HG02610 (cell line): Measurements from ENCODE around the gene TRAIP.
A peak's percentile ranks its signal among the peaks of the same experiment; 100 is the strongest.
"Not testable (repeated sequence)": the region's sequence is repeated elsewhere in the genome, so short reads cannot be mapped to it uniquely, and the experiment has no call there.

ENCODE experiments used
- ATAC-seq: cut with Tn5 transposase; IDR thresholded peaks from one replicate; pipeline ENCODE4 v1.9.1; 2021; ENCODE audit warnings: mild to moderate bottlenecking, moderate library complexity; ENCODE audit not compliant: unreplicated experiment

The TRAIP gene

DNA sequence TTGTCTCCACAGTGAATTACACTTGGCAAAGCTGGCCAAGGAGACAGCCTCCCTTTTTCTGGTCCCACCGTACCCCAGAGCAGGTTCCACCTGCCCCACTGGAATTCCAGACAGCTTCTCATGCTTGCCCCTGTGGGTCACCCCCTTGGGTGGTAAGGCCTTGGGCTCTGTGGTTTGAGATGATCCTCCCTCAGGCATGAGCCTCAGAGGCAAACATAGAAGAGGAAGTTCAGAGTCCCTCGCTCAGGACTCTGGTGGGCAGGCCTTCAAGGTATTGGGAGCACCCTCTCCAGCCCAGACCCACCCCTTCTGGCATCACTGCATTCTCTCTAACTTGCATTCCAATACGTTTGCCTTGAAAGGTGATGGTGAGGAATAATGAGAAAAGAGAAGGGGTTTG, 25.0 kb downstream of the TRAIP start:
- no peak for ATAC-seq

DNA sequence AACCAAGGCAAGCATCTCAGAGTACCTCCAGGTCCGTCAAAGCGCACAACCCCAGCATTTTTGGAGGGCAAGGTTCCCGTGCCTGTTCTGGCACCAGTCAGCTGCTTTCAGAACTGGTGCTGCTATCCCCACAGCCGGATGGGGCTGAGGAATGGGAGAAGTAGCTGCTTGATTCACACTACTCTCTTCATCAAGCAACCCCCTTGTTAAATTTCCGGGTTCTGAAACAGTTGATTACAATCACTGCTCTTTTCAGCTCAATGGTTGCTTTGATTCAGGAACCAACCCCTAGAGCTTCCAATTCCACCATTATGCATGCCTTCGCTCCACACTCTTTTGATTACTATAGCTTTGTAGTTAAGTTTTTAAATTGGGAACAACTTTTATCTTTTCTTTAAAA, 30.3 kb downstream of the TRAIP start:
- no peak for ATAC-seq

DNA sequence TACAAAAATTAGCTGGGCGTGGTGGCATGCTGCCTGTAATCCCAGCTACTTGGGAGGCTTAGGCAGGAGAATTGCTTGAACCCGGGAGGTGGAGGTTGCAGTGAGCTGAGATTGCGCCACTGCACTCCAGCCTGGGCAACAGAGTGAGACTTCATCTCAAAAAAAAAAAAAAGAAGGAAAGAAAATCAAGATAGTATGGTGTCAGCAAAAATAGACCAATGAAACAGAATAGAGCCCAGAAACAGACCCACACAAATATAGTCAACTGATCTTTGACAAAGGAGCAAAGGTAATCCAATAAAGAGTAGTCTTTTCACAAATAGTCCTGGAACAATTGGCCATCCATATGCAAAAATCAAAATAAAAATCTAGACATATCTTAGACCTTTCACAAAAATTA, 33.2 kb downstream of the TRAIP start:
- not testable (repeated sequence) for ATAC-seq

DNA sequence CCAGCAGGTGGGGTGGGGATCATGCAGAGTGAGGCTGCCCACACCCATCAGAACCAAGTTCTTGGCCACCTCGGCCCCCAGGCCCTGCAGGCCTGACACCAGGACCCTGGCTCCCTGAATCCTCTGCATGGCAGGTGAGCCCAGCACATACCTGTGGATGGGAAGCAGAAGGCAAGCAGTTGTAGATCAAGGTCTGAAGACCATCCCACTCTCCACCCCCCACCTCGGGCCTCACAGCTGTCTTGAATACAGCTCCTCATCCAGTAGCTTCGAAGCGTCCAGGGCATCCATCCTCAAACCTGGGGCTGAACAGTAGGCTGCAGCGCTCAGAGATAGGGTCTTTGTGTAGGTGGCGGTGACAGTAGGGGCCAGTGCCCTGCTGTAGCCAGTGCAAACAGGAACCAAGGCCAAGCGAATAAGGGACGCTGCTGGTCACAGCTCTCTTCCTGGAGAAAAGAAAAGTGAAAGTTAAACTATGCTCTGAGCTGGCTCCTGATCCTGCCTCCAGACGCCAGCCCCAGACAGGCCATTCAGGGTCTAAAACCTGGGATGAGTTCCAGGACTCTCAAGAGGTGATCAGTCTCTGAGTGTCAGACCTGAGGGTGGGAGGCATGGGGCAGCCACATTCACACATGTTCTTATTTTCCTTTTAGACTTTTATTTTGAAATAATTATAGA, 42.7 kb downstream of the TRAIP start, which contains the start of gene UBA7:
Gene UBA7 (minus strand): TSS at position 457 of the 678 bp plus-strand sequence. CDS start 166 bp downstream, at position 291.
- peak; percentile 81 for ATAC-seq

DNA sequence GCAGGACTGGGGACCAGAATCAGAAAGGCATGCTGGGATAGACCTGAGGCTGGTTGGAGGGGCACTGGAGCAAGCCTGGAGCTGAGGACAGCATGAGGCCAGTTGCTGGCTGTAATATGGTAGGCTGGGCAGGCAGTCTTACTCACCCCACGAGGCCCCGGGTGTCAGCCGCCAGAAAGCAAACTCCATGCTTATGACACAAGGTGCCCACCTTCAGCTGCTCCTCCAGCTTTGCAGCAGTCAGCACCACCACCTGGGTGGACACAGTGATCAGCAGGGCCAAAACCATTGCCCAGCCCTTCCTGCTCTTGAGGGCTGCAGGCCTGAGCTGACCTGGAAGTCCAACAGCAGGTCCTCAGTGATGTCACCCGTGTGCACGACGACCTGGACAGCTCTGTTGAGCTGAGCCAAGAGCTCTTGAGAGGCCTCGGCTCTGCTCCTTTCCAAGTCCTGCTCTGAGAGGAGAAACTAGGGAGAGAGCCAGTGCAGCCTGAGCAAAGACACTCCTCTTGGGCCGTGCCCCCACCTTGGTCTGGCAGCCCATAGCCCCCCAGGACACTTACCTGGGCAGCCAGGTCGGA, 43.4 kb downstream of the TRAIP start:
- no peak for ATAC-seq

DNA sequence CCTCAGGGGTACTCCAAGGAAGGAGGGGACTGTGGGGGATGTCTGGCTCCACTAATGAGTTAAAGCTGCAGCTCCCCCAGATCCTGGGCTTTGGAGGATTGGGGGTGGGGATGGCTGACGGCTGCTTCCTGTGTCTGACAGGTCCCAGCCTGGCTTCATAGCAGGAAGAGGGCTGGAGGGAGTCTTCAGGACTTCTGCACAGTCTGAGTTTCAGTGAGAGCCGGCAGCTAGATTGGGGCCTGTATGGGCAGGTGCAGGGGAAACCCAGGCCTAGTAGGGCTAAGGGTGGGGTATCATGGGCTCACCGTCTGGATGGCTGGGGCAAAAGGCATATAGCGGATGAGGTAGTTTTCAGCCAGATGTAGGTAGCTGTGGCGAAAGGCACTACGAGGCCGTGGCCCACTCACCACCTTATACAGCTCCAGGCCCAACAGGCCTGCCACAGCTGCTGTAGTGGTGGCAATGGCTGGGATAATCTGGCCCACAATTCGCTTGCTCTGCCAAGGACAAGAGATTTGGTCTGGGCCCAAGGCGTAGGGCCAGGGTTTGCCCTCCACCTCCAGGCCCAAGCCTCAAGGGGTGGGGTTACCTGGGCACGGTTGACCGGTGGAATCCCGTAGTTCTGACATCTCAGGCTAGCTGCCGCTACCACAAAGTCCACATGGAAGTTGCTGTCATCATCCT, 48.8 kb downstream of the TRAIP start:
- no peak for ATAC-seq

DNA sequence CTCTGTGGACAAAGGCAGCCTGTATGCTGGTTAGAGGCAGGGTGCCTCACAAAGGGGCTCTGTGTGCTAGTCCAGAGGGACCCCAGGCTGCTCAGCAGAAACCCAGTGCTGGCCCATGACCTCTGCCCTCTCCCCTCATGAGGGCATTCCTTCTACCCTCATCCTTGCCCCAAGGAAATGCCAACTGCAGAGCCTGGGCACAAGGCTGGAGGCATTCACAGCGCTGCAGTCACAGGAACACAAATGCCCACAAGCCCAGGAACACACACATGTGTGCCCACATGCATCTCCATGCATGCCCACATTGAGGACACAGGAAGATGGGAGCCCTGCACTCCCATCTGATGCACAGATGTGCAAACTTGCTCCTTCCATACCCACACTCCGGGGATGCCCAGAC, 49.5 kb downstream of the TRAIP start:
- no peak for ATAC-seq

DNA sequence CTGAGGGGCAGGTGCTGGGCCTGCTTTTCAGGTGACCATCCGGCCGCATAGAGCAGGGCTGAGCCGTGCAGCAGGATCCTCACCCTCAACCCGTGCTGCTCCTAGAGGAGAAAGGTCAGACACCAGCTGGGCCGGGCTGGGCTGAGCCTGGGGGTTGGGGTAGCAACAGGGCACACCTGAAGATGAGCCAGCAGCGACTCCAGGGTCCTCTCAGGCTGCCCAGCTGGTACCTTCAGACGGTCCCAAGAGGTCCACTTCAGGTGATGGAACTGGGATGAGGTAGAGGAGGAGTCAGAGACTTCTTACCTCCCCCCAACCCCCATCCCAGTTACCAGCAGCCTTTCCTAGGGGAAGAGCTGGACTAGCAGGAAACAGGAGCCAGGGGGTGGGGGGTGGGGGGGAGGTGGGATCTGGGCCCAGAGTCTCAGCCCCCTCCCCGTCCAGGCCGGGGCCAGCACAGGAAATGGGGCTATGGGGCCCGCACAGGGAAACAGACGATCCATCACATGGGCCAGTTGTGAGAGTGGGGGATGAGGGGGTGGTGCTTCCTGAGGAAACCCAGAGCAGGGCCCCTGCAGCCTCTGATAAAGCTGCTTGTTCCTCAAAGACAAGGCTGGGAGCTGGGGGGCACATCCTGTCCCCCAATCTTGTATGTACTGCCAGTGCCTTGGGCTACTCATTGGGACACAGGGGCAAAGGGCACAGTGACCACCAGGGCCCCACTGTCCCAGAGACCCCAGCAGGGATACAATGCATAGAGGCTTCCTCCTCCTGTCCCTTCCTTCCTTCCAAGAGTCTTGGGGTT, 50.3 kb downstream of the TRAIP start:
- ATAC-seq = no peak

DNA sequence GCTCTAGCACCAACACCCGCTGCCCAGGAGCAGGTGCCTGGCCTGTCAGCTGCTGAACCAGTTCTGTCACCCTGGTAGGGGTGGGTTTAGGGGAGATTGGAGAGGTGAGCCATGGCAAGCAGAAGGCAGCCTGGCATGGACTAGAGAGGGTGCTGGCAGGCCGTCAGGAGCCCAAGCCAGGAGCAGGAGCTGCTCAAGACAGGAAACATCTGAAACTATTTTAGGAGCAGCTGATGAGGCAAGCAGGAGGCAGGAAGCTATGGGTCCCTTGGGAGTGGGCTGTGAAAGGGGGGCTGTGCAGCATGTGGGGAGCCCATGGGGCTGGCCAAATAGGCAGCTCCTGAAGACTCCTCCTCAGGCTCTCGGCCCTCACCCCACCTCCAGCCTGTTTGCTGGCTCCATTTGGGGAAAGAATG, 51.0 kb downstream of the TRAIP start:
- ATAC-seq = no peak

DNA sequence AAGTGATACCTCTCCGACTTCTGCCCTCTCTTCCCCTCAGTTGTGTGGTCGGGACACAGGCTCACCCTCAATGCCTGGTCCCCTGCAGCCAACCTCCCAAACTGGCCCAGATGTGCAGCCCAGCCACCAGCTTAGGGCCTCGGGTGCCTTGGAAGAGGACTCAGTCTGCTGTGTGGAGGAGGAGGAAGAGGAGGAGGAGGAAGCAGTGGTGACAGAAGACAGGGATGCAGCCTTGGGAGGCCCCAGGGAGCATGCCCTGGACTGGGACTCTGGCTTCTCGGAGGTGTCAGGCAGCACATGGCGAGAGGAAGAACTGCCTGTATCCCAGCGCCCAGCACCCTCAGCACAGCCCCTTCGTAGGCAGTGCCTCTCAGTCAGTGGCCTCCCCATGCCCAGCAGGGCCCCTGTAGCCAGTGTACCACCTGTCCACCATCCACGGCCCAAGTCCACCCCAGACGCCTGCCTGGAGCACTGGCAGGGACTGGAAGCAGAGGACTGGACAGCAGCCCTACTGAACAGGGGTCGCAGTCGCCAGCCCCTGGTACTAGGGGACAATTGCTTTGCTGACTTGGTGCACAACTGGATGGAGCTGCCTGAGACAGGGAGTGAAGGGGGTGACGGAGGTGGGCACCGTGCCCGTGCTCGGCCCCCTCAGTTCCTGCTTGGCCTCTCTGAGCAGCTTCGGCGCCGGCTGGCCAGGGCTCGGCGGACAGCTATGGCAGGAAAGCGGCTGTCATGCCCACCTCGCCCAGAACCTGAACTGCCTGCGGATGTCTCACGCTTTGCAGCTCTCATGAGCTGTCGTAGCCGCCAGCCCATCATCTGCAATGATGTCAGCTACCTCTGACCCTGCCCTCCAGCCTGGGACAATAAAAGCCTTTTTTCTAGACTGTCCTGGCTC, 52.0 kb downstream of the TRAIP start:
- no peak for ATAC-seq

DNA sequence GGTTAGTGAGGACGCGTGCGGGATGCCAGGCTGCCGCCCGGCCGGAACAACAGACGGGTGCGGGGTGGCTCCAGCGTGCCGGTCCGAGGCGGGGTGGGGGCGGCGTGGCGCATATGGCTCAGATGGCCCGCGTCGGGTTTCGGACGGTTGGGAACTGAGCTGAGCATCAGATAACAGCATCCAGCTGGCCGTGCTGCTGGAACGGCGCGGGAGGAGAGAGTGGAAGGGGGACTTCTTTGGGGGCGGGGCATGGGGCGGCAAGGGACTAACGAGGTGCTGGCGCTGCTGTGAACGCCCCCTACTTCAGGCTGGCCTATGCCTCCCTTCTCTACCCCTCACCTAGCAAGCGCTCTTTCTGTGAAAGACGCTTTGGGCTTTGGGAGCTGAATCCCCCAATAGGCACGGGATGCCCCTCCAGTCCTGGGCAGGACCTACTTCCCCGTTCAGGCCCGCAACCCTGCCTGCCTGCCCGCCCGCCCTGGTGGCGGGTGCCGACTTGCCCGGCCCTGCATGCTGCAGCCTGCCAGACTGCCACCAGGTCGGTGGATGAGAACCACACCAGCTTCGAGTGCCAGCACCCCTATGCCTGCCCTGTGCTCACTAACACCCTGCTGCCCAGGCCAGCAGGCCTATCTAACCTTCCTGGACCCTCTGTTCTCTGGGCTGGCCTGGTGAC, 52.8 kb downstream of the TRAIP start:
- ATAC-seq = peak; percentile 6

DNA sequence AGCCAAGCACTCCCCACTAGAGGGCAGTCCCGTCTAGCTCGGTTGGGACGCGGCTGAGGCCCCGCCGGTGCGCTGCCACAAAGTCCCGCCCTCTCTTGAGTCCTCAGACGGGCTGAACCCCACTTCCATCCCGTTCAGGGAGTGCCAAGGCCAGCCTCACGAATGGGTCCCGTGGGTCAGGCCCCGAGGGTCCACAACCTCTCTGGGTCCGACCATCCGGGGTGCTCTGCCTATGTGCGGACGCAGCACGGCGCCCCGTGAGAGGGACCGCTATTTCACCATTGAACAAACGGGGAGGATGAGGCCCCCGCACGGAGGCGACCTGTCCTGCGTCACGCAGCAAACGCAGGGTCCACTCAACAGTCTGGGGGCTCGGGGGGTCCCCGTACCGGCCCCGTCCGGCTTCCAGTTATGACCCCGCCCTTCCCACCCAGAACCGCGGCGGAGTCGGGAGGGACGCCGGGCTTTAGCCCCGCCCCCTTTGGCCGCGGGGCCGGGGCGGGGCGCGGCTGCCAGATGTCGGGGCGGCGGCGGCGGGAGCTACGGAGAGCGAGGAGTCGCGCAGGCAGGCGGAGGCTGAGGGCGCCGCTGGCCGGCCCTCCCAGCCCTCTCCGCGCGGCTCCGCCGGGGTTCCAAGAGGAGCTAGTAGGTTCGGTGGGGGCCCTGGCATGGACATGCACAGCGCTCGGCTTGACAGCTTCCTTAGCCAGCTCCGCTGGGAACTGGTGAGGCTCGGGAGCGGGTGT, 53.5 kb downstream of the TRAIP start, which contains the start of gene INKA1:
Gene INKA1 (plus strand): TSS at position 543 of the 746 bp plus-strand sequence. CDS start 132 bp downstream, at position 675.
- ATAC-seq = peak; percentile 53

DNA sequence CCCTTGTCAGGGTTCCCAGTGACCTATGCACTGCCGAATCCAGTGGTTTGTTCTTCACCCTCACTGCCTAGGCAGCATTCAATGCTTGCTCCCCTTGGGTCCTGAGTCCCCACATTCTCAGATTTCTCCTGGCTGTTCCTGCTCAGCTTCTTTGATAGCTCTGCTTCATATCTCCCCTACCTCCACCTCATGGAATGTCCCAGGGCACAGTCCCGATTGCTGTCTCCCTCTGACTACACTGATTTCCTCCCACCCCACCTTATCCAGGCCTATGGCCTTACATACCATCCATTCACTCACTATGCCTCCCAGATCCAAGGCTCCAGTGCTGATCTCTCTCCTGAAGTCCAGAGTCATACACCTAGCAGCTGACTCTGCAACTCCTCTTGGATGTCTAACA, 55.2 kb downstream of the TRAIP start:
- no peak for ATAC-seq

DNA sequence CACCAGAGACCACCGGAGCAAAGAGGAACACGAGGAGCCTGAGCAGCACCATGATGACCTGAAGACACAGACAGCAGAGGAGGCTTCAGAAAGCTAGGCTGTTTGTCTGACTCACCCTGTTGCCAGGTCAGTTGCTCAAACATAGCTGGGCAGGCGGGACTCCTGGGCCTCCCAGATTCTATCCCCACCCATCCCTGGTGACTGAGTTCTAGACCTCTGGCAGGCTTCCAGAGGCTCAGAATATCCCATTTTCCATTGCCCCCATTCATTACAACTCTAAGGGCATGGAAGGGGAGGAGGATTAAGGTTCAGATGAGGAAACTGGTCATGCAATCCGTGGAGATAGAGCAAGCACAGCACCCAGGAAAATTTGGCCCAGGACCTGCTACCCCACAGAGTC, 56.6 kb downstream of the TRAIP start, which contains the start of gene CDHR4:
Gene CDHR4 (minus strand): TSS at position 113 of the 400 bp plus-strand sequence. CDS start 61 bp downstream, at position 52.
- ATAC-seq = no peak

DNA sequence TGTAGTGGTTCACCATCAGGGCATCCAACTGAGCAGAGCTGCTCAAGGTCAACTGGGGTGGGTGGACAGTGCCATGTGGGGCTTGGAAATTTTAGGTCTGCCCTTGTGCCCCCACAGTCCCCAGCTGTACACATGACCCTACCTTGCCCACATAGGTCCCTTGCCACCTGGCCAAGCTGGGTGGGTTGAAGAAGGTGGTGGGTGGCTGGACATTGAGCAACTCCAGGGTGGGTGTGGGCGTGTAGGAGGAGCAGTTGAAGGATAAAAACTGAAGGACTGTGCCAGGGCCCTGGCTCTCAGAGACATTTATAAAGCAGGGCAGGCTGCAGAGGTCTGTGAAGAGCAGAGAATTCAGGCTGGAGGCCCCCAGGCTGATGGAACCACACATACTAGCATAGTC, 57.3 kb downstream of the TRAIP start:
- no peak for ATAC-seq

DNA sequence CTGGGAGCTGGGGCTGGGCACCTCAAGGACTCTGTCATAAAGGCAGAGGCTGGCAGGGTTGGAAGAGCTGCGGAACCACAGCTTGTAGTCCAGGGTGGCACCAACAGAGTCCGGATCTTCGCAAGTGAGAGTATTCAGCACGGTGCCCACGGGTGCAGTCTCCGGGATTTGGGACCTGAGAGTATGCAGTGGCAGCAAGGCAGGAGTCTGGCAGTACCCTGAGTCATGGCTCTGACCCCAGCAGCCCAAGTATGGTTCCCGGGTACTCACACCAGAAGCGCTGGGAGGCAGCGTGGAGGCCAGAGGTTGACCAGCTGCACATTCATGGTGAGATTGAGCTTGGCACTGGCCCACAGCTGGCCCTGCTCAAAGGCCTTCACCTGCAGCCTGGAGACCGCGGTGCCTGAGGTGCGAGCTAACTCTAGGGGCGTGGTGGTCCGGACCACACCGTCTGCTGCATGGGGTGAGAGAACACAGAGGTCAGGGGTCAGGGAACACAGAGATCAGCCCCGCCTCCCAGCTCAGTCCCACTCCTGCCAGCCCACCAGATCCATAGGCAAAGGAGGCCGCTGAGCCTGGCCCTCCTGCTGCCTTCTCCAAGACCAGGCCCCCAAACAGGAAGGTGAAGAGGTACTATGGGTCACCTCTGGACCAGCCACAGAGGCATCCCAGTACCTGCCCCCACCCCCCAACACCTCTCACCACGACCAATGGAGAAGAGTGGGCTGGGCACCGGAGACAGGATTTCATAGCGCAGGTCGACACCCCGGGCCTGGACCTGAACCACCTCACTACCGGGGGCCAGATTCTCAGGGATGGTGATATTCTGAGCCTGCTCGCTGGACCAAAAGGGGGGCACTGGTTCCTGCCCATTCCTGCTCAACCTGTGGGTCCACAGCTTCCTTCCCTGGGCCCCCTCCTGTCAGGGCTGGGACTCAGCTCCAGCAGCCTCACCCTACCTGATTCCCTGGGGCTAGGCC, 61.1 kb downstream of the TRAIP start:
- ATAC-seq = no peak

DNA sequence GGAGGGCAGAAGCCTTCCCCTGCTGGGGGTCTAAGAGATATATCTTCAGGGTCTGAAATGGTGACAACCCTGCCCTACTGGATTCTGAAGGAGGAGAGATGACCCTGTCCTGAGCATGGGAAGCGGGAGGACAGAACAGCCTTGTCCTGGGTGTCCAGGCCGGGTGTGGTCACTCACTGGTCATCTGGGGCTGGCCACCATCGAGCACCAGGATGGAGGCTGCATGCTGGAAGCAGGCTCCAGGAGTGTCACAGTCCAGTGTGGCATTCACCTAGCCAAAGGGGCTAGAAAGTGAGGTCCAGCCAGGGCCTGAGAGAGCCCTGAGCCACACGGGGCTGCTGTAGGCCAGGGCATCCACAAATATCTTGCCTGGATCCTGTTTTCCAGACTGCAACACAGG, 61.9 kb downstream of the TRAIP start:
- ATAC-seq = no peak
